ENCODE measurements around the gene THRB.

DNA sequence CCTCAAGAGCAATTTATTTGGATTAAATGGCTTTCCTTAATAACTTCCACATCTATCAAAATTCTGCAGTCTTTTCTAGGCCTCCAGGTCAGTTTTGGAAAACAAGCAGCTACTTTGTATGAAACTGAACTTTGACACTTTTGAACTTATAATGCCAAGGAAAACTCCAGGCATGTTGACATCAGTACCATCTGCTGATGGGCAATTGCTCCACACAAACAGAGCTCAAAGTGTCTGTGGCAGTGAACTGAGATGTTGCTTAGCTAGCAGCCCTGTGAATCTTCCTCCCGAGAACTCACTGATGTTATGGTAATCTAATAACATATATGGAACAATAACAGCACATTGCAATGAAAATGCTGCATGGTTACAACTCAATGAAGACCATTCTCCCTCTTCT is 250.2 kb downstream of the THRB start:
- TF ChIP-seq, protein P1, sequence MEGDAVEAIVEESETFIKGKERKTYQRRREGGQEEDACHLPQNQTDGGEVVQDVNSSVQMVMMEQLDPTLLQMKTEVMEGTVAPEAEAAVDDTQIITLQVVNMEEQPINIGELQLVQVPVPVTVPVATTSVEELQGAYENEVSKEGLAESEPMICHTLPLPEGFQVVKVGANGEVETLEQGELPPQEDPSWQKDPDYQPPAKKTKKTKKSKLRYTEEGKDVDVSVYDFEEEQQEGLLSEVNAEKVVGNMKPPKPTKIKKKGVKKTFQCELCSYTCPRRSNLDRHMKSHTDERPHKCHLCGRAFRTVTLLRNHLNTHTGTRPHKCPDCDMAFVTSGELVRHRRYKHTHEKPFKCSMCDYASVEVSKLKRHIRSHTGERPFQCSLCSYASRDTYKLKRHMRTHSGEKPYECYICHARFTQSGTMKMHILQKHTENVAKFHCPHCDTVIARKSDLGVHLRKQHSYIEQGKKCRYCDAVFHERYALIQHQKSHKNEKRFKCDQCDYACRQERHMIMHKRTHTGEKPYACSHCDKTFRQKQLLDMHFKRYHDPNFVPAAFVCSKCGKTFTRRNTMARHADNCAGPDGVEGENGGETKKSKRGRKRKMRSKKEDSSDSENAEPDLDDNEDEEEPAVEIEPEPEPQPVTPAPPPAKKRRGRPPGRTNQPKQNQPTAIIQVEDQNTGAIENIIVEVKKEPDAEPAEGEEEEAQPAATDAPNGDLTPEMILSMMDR (IDR thresholded peaks at IDR 0.05), result no peak
- TF ChIP-seq MXI1 (IDR thresholded peaks at IDR 0.05; ENCODE audit: low read depth, low read length), result no peak
- TF ChIP-seq EZH2phosphoT487 (IDR thresholded peaks at IDR 0.05; ENCODE audit: borderline replicate concordance, low read depth), result no peak
- TF ChIP-seq TCF12 (IDR thresholded peaks at IDR 0.05), result no peak
- no peak for TF ChIP-seq ELF1 (IDR thresholded peaks at IDR 0.05)
- TF ChIP-seq RXRA (IDR thresholded peaks at IDR 0.05; ENCODE audit: borderline replicate concordance, low read depth), result no peak
- TF ChIP-seq POLR2AphosphoS5 (IDR thresholded peaks at IDR 0.05; ENCODE audit: low read depth, low read length), result no peak
- no peak for TF ChIP-seq MAX (IDR thresholded peaks at IDR 0.05; ENCODE audit: low read depth)
- no peak for TF ChIP-seq EP300 (IDR thresholded peaks at IDR 0.05; ENCODE audit: borderline replicate concordance in 1 of 2, low read depth in 1 of 2, low read length in 1 of 2)
- no peak for TF ChIP-seq RCOR1 (IDR thresholded peaks at IDR 0.05; ENCODE audit: low read length)
- TF ChIP-seq NRF1 (IDR thresholded peaks at IDR 0.05; ENCODE audit: low read depth, low read length), result no peak
- TF ChIP-seq GATA2 (CRISPR knock-in tag; IDR thresholded peaks at IDR 0.05), result no peak
